Renal cortex interstitium (tissue), 3 donors: ENCODE data around the gene ASMTL. TPM values are rescaled to one million over a fixed set of nuclear protein-coding genes. Genes with fewer than 3 reads are reported as not detected.

ENCODE experiments used
- polyA plus RNA-seq, 3 donors: library from polyadenylated mRNA; unstranded; fragments of 120-200 nt; gene quantifications; one replicate each; pipeline ENCODE4 v1.2.1, GENCODE V29; 2013; ENCODE audit not compliant: insufficient read length in 3 of 3

ASMTL gene
- polyA plus RNA-seq, 3 donors = 35.7 to 50.5 (median 37.1) TPM

Other genes with a start within 250 kb of the ASMTL start
- under 1 TPM in 1 of 3 donors, not detected in 2; 0.11 TPM for gene CRLF2, start 240.3 kb downstream of the ASMTL start, polyA plus RNA-seq
- gene CSF2RA, start 184.1 kb downstream of the ASMTL start, polyA plus RNA-seq = 1 to 10 TPM; 3.4 to 4.7 (median 3.7) TPM
- gene IL3RA, start 116.1 kb downstream of the ASMTL start, polyA plus RNA-seq = 10 to 100 TPM; 11.7 to 15.5 (median 12.3) TPM
- gene SLC25A6, start 60.8 kb downstream of the ASMTL start, polyA plus RNA-seq = 100 to 1,000 TPM; 481 to 682 (median 578) TPM
- gene P2RY8, start 84.3 kb upstream of the ASMTL start, polyA plus RNA-seq = 1 to 10 TPM in 1 of 3 donors, under 1 TPM in 2; 0.64 to 1.7 (median 0.95) TPM
- 10 to 100 TPM; 44.8 to 66.3 (median 56.6) TPM for gene AKAP17A, start 138.7 kb upstream of the ASMTL start, polyA plus RNA-seq
- gene ASMT, start 162.2 kb upstream of the ASMTL start, polyA plus RNA-seq = under 1 TPM in 2 of 3 donors, not detected in 1; 0.14 to 0.47 TPM